HG03521 (cell line): ENCODE measurements around the gene GATA1.

Source experiments
- ATAC-seq: cut with Tn5 transposase; IDR thresholded peaks from one replicate; pipeline ENCODE4 v1.9.1; 2021; ENCODE audit warnings: mild to moderate bottlenecking, moderate library complexity; ENCODE audit not compliant: unreplicated experiment

Gene GATA1

DNA sequence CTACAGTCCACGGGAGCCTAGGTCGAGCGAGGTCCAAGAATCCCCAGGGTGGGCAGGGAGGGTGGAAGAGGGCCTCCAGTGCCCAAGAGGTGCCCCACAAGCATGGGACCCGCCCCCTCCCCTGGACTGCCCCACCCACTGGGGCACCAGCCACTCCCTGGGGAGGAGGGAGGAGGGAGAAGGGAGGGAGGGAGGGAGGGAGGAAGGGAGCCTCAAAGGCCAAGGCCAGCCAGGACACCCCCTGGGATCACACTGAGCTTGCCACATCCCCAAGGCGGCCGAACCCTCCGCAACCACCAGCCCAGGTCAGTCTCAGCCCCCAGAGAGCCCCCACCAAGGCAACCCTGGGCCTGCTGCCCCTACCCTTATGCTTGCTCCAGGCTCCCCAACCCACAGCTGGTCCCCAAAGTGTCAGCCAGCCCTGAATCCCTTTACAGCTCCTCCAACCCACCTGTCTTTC is at the start of gene GATA1:
GATA1 (plus strand) TSS at position 250 of the 460 bp plus-strand sequence. CDS start 4,520 bp downstream, outside the sequence.
- no peak for ATAC-seq

DNA sequence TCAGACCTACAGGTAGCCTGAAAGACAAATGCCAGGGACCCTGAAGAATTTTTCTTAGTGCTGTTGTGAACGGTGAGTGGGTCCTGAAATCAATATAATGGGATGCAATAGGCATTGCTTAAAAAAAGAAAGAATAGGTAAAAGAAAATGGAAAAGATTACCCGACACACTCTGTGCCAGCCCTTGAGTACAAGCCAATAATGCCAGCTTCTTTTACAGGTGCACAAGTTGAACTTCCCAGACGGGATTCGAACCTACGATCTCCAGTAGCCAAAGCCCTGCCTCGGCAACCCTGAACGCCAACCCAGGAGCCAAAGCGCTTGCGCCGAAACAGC is 49.5 kb upstream of the GATA1 start:
- no peak for ATAC-seq

DNA sequence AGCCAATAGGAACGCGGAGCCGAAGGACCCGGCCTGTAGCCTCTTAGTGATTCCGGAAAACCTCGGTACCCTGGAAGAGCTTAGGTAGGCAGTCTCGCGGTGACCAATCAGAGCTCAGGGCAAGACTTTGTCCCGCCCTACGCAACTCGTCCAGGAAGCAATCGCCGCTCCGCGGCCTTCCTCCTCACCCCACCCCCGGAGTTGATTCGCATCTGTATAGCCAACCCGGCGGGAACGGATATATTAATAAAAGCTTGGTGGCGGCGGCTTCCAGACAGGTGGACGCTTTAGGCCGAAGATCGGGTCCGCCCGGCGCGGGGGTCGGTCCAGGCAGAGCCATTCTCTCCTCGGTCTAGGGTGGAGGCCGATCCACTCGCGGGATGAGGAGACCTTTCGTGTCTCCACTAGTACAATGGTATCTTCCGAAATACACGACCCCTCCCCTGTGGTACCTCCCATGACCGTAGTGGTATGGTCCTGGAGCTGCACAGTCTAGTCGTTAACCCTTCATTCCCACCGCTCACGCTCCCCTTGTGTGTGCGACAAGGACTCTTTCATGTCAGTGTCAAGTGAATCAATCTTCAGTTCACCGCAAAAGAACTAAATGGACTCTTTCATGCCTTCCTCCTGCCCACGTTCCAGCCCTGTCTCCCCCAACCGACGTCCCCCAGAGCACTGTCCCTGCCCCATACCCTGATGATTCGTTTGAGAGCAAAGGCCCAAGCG is 49.0 kb upstream of the GATA1 start:
- peak; percentile 97 for ATAC-seq

DNA sequence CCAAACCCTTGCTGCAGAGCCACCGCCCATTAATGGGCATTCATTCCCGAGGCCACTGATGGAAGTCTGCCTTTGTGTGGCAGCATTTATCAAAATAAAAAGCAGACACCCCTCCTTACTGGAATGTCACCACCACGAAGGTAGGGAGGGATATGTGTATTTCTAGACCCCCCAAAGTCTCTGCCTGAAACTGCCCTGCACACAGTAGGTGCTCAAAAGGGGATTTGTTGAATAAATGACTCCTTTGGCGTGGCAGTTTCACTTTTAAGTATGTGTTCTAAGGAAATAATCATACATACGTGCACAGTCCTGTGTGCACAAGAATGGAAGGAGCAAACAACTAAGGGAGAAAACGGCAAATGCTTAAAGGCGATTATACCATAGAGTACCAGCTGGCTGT is 48.5 kb upstream of the GATA1 start:
- no peak for ATAC-seq

DNA sequence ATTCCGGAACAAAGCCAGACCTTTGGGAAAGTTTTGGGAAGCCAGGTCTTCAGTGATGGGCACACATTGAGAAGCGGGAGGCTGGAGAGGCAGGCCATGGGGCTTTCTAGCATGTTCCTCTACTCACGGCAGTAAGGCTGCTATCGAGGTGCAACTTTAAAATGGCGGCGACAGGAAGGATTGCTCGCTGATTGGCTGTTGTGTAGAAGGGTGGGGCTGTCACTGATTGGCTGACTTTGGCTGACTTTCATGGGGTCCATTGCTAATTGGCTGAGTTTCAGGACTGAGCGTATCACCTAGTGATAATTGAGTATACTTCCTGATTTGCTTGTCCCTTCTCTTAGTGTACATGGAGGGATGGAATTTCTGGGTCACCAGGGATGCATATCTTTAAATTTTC is 44.6 kb upstream of the GATA1 start:
- ATAC-seq, result no peak

DNA sequence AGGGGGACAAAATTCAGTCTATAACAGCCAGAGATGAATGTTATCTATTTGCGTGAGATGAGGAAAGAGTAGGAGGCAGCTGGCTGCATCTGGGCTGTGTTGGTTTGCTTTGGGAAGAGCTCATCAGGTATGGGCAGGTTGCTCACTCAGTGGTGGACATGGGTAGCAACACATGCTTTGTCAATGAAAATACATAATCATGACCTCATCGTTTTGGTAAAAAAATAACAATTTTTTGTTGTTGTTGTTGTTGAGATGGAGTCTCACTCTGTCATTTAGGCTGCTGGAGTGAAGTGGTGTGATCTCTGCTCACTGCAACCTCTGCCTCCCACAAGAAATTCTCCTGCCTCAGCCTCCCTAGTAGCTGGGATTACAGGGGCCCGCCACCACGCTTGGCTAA is 41.2 kb upstream of the GATA1 start:
- no peak for ATAC-seq

DNA sequence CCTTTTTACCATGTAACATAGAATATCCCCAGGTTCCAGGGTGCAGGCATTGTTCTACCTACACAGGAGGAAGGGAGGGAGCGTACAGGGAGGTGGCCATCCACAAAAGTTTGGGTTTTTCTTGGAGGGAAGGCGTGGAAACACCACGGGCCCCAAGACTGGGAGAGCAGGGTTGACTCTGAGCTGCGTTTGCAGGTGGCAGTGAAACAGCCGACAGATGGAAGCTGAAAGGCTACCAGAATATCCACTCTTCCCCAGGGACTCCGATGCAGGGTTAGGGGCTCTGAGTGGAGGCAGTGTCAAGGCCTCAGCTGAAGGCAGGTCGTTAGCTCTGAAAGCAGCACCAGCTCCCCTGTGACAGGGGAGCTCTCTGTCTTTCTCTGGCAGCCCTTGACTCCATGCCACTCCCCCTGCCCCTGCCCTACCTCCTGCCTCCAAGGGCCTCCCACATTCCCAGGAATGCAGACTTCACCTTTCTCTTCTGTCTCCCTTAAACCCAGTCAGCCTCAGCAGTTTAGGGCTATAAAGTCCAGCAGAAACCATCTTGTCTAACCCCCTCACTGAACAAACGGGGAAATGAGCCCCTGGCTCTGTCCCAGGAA is 38.9 kb upstream of the GATA1 start:
- no peak for ATAC-seq

DNA sequence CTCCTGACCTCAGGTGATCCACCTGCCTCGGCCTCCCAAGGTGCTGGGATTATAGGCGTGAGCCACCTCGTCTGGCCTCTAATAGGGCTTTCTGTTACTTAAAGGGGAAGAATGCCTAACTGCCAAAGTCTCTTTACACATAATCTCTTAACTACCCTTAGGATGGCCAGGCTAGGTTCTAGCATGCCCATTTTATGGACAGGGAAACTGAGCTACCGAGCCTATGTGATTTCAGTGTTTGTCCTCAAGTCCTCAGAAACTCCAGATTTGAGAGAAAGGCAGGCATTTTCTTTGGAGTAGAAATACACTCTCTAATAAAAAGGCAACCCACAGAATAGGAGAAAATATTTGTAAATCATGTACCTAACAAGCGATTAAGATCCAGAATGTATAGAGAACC is 37.2 kb upstream of the GATA1 start:
- no peak for ATAC-seq

DNA sequence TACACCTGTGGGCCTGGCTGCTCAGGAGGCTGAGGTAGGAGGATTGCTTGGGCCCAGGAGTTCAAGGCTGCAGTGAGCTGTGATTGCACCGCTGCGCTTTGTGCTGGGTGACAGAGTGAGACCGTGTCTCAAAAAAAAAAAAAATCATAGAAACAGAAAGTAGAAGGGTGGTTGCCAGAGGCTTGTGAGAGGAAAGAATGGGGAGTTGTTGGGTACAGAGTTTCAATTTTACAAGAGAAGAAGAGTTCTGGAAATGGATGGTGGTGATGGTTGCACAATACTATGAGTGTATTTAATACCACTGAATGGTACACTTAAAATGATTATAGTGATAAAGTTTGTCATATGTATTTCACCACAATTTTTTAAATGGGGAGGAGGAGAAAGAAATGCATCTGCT is 35.0 kb upstream of the GATA1 start:
- ATAC-seq, result no peak

DNA sequence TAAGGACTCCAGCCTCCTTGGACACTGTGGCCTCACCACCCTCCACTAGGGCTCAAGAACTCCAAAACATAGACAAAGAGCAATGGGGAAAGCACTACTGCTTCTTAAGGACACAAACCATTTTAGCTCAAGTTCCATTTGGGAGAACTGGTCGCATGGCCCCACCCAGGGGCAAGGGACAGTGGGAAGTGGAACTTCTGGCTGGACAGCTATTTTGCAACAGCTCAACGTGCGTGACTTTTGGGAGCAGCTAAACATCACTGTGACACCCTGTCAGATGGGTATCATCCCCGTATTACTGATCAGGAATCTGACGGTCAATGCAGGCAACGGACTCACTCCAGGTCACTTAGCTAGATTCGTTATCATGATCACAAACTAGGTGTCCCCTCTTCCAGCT is 33.9 kb upstream of the GATA1 start:
- ATAC-seq, result no peak

DNA sequence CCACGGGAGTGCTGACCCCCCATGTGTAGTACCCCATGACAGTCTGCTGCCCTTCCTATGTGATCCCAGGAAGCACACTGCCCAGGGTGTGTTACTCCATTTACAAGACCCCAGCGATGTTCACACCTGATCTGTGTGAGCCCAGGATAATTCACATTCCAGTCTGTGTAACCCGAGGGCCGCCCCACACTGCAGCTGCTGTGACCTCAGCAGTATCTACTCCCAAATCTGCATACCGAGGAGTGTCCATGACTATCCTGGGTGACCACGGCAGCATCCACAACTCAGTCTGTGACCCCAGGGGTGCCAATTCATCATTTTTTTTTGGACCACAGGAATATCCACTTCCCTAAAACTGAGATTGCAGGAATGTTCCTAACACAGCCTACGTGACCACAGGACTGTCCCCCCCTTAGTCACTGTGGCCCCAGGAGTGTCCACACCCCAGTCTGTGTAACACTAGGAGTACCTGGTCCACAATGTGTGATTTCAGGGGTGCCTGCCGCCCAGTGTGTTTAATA is 32.6 kb upstream of the GATA1 start:
- no peak for ATAC-seq

DNA sequence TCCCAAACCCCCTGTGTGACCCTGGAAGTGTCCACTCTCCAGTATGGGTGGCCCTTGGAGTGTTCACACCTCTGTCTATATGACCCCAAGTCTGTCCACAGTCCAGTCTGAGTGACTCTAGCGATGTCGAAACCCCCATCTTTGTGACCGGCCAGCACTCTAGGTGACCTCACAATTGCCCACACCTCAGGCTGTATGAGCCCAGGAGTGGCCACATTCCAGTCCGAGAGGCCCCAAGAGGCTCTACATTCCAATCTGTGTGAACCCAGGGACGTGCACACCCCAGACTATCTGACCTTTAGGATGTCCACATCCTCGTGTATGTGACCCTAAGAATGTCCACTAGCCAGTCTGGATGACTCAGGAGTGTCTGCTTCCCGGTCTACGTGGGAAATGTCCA is 32.2 kb upstream of the GATA1 start:
- no peak for ATAC-seq

DNA sequence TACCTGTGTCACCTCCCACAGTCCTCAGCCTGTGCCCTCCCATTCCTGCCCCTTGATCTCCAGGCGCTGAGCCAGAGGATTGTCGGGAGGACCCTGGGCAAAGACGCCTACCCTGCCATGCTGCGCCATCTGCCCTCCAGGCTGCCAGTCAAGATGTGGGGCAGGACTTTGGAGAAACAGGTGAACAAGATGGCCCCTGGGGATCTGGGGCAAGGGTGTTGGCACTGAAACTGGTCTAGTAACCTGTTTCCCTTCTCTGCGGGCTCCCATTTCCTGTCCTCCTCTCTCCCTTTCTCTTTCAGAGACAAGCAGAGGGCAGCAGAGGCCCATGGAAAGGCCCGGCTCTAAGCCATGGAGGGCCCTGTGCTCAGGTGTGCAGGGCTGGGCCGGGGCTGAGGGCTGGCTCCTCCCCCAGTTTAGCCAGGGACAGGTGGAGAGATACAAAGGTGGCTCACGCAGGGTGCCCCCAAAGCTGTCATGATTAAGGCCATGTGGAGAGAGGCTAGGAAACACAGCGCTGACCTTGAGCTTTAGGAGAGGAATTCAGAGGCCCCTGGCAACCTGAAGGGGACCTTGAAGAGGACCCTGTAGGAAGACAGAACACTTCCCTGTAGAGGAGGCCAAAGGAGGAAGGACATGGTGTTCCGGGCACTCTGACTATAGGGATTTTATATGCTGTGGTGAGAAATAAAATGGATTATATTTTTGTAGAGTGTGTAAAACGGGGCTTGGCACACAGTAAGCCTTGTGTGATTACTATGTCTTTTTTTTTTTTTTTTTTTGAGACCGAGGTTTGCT is 24.5 kb upstream of the GATA1 start, which contains the start of gene GLOD5:
GLOD5 (plus strand) TSS at position 74 of the 798 bp plus-strand sequence; CDS start at position 118, 44 bp downstream.
- ATAC-seq, result no peak

DNA sequence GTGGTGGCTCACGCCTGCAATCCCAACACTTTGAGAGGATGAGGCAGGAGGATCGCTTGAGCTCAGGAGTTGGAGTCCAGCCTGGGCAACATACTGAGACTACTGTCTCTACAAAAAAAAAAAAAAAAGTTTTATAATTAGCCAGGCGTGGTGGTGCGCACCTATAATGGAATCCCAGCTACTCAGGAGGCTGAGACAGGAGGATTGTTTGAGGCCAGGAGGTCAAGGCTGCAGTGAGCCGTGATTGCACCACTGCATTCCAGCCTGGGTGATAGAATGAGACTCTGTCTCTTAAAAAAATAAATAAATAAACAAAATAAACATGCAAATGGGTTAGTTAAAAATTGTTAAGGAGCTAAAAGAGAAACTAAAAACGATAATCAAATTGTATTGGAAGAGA is 17.2 kb upstream of the GATA1 start:
- ATAC-seq, result no peak

DNA sequence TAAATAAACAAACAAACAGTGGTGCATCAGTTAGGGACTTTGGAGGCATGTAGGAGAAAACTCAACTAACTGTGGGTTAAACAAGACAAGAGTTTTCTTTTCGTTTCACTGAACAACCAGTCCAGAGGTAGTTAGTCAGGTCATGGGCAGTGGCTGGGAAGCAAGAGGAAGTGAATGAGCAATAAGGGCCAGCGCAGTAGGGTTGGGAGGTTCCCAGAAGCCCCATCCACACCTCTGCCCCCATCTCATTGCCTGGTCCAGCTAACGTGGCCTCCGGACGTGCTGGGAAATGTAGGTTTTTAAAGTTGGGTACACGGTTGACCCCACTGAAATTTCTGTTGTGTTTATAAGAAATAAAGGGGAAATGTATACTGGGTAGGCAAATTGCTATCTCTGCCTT is 16.1 kb upstream of the GATA1 start:
- ATAC-seq, result no peak

DNA sequence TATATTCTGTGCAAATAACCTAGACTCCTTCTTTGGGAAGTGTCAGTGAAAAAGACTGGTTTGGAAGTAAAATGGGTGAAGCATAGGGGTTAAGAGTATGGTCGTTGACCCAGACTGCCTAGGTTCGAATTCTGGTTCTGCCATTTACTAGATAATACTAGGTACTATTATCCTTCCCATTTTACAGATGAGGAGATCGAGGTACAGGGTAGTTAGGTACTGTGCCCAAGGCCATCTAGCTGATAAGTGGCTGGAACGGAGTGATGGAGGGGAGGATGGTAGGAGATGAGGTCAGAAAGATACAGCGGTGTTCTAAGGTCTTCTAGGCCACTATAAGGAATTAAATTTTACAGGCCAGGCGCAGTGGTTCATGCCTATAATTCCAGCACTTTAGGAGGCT is 13.8 kb upstream of the GATA1 start:
- no peak for ATAC-seq

DNA sequence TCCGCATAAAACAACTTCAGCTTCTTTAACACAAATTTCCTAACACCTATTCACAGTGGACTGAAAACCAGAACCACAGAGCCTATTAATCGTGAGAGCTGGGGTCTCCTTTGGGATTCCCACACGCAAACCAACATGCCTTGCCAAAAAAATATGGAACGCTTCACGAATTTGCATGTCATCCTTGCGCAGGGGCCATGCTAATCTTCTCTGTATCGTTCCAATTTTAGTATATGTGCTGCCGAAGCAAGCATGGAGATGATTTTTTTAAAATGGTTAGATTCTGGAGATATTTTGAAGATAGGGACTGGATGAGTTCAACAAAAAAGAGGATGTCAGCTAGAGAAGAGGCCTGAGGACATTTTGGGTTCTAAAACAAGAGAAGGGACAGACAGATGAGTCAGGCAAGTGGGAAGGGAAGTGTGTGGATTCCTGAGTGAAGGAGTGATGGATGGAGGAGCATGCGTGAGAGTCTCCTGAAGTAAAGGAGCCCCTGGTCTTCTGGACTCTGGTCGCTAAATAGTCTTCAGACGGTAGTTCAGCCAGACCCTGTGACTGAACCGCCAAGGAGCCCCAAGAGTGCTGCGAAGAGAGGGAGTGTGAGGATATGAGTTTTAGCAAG is 9.5 kb upstream of the GATA1 start:
- no peak for ATAC-seq

DNA sequence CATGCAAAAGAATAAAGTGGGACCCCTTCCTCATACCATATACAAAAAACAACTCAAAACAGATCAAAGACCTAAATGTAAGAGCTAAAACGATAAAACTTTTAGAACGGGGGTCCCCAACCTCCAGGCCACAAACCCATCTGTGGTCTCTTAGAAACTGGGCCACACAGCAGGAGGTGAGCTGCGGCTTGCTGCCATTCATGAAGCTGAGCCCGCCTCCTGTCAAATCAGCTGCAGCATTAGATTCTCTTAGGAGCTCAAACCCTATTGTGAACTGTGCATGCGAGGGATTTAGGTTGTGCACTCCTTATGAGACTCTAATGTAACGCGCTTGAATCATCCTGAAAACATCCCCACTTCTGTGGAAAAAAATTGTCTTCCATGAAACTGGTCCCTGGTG is 7.0 kb upstream of the GATA1 start:
- no peak for ATAC-seq

DNA sequence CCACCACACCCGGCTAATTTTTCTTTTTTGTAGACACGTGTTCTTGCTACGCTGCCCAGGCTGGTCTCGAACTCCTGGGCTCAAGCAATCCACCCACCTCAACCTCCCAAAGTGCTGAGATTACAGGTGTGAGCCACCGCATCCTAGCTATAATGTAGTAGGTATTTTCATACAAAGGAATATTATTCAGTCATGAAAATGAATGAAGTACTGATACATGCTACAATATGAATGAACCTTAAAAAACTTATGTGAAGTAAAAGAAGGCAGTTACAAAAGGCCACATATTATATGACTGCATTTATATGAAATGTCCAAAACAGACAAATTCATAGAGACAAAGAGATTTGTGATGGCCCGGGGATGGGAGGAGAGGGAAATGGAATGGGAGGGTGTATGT is 4.7 kb upstream of the GATA1 start:
- ATAC-seq, result no peak

DNA sequence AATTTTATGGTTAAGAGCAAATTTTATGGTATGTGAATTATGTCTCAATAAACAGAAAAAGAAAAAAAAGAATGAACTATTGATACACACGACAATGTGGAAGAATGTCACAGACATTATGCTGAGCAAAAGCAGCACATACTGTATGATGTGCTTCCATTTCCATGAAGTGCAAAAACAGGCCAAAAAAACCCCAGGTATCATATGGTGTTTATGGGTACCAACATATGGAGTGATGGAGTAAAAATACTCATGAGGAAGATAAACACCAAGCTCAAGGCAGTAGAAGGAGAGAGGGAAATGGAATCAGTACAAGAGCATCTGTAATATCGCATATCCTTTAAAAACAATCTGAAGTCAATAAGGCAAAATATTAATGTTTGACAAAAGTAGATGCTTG is 4.2 kb upstream of the GATA1 start:
- no peak for ATAC-seq

DNA sequence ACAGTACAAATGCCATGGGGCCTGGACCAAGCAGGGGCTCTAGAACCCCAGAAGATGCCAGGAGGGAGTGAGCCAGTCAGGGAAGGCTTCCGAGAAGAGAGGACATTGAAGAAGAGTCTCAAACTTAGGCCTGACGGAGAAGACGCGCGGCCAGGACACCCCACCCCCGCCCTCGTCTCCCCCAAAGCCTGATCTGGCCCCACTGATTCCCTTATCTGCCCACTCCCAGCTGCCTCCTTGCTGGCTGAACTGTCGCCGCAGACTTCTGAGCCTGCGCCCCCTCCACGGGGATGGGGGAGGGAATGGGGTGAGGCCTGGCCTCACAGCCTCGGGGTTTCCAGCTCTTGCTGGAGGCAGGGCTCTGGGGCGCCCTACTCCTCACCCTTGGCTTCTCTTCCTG is 3.6 kb upstream of the GATA1 start:
- ATAC-seq, result no peak
